Transverse colon (tissue), 1 donor: Measurements from ENCODE around the gene LIG1.

ENCODE experiments used
- EP300 ChIP-seq: sonication (generic); formaldehyde crosslinking; IDR thresholded peaks from one replicate; pipeline ENCODE4 v1.6.1; 2017; ENCODE audit warnings: antibody characterized with exemption, low read depth
- POLR2A ChIP-seq: fragments of 450-650 bp; IDR thresholded peaks from one replicate; pipeline ENCODE4 v1.6.1; 2016; ENCODE audit warnings: antibody characterized with exemption, mild to moderate bottlenecking, moderate library complexity

DNA sequence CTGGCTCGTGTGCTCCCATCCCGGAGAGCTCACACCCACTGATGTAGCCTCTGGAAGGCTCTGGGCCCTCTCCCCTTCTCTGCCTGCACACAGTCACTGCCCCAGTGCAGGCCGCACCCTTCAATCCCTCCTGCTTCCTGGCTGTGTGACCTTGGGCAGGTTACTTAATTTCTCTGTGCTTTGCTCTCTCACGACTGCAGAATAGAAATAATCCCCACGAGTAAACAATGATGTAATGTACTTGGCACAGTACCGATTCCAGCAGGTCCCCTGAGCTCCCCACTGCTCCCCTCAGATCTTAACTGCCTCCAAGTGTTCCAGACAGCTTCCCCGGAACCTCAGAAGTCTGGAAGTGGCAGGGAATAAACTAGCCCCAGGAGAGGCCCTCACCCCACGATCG is 16.1 kb downstream of the LIG1 start:
- no peak for TF ChIP-seq EP300
- no peak for TF ChIP-seq POLR2A
